HepG2 (cell line): ENCODE data around the gene MYL6B. TPM values are rescaled to one million over a fixed set of nuclear protein-coding genes. Genes with fewer than 3 reads are reported as not detected.

Source experiments
- AFF4 ChIP-seq: sonication (generic); formaldehyde crosslinking; IDR thresholded peaks from 2 replicates; pipeline ENCODE4 v1.4.0; 2020; ENCODE audit warnings: missing genetic modification reagents
- ARNT2 ChIP-seq: sonication (generic); formaldehyde crosslinking; IDR thresholded peaks from 2 replicates; pipeline ENCODE4 v1.8.0; 2022; ENCODE audit warnings: mild to moderate bottlenecking, low read depth, missing genetic modification reagents, moderate library complexity
- ELK4 ChIP-seq: sonication (generic); formaldehyde crosslinking; IDR thresholded peaks from 2 replicates; pipeline ENCODE4 v1.9.0; 2021; ENCODE audit warnings: missing genetic modification reagents, borderline replicate concordance
- FUBP1 ChIP-seq: sonication (generic); formaldehyde crosslinking; IDR thresholded peaks from 2 replicates; pipeline ENCODE4 v1.5.1; 2020; ENCODE audit warnings: missing genetic modification reagents, mild to moderate bottlenecking, borderline replicate concordance
- HOXA3 ChIP-seq: sonication (generic); formaldehyde crosslinking; IDR thresholded peaks from 2 replicates; pipeline ENCODE4 v1.5.0; 2020; ENCODE audit warnings: missing genetic modification reagents
- MAX ChIP-seq: IDR thresholded peaks from 2 replicates; pipeline ENCODE4 v1.6.1; 2012; ENCODE audit warnings: inconsistent platforms
- MIER3 ChIP-seq: IDR thresholded peaks from 2 replicates; pipeline ENCODE4 v1.6.1; 2016; ENCODE audit warnings: missing compliant biosample characterization, borderline replicate concordance
- NR1H2 ChIP-seq: sonication (generic); formaldehyde crosslinking; IDR thresholded peaks from 2 replicates; pipeline ENCODE4 v1.8.1; 2022; ENCODE audit warnings: low read depth, missing genetic modification reagents, borderline replicate concordance
- PHB2 ChIP-seq: fragments of 450-650 bp; IDR thresholded peaks from 2 replicates; pipeline ENCODE4 v1.6.1; 2018; ENCODE audit not compliant: partially characterized antibody
- POLR2AphosphoS5 ChIP-seq: IDR thresholded peaks from 2 replicates; pipeline ENCODE4 v1.6.1; 2012; ENCODE audit warnings: low read depth, low read length
- POLR2G ChIP-seq: fragments of 200-400 bp; formaldehyde crosslinking; IDR thresholded peaks from 2 replicates; pipeline ENCODE4 v1.6.1; 2018; ENCODE audit warnings: mild to moderate bottlenecking, low read depth, low read length, moderate library complexity
- SOX5 ChIP-seq: IDR thresholded peaks from 2 replicates; pipeline ENCODE4 v1.6.1; 2016; ENCODE audit warnings: borderline replicate concordance
- TBP ChIP-seq: sonication (generic); formaldehyde crosslinking; IDR thresholded peaks from 2 replicates; pipeline ENCODE4 v1.5.0; 2020; ENCODE audit warnings: missing genetic modification reagents
- TIGD3 ChIP-seq: sonication (generic); formaldehyde crosslinking; IDR thresholded peaks from 2 replicates; pipeline ENCODE4 v1.5.1; 2020; ENCODE audit warnings: mild to moderate bottlenecking, missing genetic modification reagents, borderline replicate concordance
- YEATS2 ChIP-seq: sonication (generic); formaldehyde crosslinking; IDR thresholded peaks from 2 replicates; pipeline ENCODE4 v1.4.0; 2020; ENCODE audit warnings: missing genetic modification reagents, borderline replicate concordance
- ZFP1 ChIP-seq: IDR thresholded peaks from 2 replicates; pipeline ENCODE4 v1.6.1; 2016
- ZKSCAN1 ChIP-seq: fragments of 150-350 bp; IDR thresholded peaks from 2 replicates; pipeline ENCODE4 v1.6.1; 2014; ENCODE audit warnings: low read length
- ZNF329 ChIP-seq: sonication (generic); formaldehyde crosslinking; IDR thresholded peaks from 2 replicates; pipeline ENCODE4 v1.9.0; 2021; ENCODE audit warnings: low read depth, mild to moderate bottlenecking, missing genetic modification reagents
- ZNF34 ChIP-seq: sonication (generic); formaldehyde crosslinking; IDR thresholded peaks from 2 replicates; pipeline ENCODE4 v1.4.0; 2020; ENCODE audit warnings: mild to moderate bottlenecking, missing genetic modification reagents, borderline replicate concordance
- ZNF614 ChIP-seq: IDR thresholded peaks from 2 replicates; pipeline ENCODE4 v1.6.1; 2018; ENCODE audit warnings: missing biosample characterization, missing genetic modification reagents, inconsistent platforms, borderline replicate concordance
- ZNF652 ChIP-seq: IDR thresholded peaks from 2 replicates; pipeline ENCODE4 v1.6.1; 2016; ENCODE audit warnings: low read depth, borderline replicate concordance
- ZNF737 ChIP-seq: sonication (generic); formaldehyde crosslinking; IDR thresholded peaks from 2 replicates; pipeline ENCODE4 v1.5.0; 2020; ENCODE audit warnings: missing genetic modification reagents, mild to moderate bottlenecking, borderline replicate concordance
- ZNF841 ChIP-seq: sonication (generic); formaldehyde crosslinking; IDR thresholded peaks from 2 replicates; pipeline ENCODE4 v1.8.1; 2023; ENCODE audit warnings: missing genetic modification reagents, borderline replicate concordance
- polyA plus RNA-seq, 8 experiments: library from polyadenylated mRNA; depleted of rRNA in 3 of 8; stranded (reverse) in 7 of 8; unstranded in 1 of 8; fragments of >200 nt; fragmentation: Illumina TruSeq in 4 of 8; extraction: Trizol in 4 of 8; gene quantifications; 2 replicates each; pipeline versions ENCODE4 v1.2.1 to v1.2.3, GENCODE V29; 2011 to 2016; ENCODE audit warnings: low read depth in 4 of 8, missing spikeins in 1 of 8, mixed read lengths in 1 of 8; ENCODE audit not compliant: insufficient read depth in 1 of 8
- total RNA-seq, 5 experiments: library from RNA; depleted of rRNA; stranded (reverse); fragments of >200 nt; fragmentation: Illumina TruSeq; extraction: Trizol; gene quantifications; 2 replicates each; pipeline ENCODE4 v1.2.3, GENCODE V29; 2016; ENCODE audit warnings: low read depth in 1 of 5

Gene MYL6B
- total and polyA plus RNA-seq, 2 of the 13 experiments (the other 11 are each of a cell fraction or from before 2014, with no cell fraction given): 75.7 to 88.7 TPM

GRCh38 chr12:56161690-56162351 lies 9.4 kb downstream of the MYL6B start (continued):
- TF ChIP-seq ZNF614 (CRISPR knock-in tag) (no peak), AFF4 (no peak), PHB2 (no peak), MAX (no peak), HOXA3 (CRISPR knock-in tag) (no peak), ZFP1 (CRISPR knock-in tag) (no peak), POLR2G (peak; percentile 9; the same call in 1 of the 2 replicates), TIGD3 (CRISPR knock-in tag) (no peak), ZKSCAN1 (no peak), NR1H2 (CRISPR knock-in tag) (no peak), ZNF652 (CRISPR knock-in tag) (no peak), ZNF737 (no peak), ELK4 (CRISPR knock-in tag) (no peak), TBP (CRISPR knock-in tag) (no peak), FUBP1 (no peak), POLR2AphosphoS5 (peak; percentile 32), ZNF34 (CRISPR knock-in tag) (no peak), ZNF329 (no peak), MIER3 (no peak), ARNT2 (CRISPR knock-in tag) (no peak), ZNF841 (CRISPR knock-in tag) (no peak), SOX5 (CRISPR knock-in tag) (no peak), YEATS2 (CRISPR knock-in tag) (no peak)
